ENCODE results near the gene PI4KB.

PI4KB gene

DNA sequence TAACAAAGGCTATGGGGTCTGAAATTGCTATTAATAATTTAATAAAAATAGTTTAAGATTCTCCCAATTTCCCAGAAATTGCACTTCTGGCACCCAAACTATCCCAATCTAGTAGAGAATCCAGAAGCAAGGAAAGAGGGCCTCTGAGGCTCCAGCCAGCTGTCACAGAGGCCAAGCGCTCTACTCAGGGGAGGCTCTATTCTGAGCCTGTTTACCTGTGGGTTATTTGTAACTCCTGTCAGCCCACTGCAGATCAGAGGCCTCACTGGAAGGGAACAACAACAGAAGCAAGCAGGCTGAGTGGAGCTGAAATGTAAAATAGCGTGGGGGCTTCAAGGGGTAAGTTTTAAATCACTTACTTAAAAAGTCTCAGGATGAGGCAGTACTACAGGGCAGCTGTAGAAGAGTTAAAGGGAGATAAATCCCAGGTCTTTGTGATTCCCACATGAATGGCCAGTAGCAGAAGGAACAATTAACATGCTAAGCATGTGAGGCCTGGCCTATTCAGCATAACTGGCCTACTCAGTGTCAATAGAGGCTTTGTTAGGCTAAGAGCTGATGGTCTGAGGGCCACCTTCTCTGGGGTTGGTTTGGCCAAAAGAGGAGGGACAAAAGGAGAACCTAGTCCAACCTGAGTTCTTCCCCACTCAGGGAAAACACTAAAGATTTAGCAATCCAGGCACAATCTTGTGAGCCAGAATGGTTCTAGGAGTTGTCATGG is 32.3 kb downstream of the PI4KB start (continued):
- TF ChIP-seq, protein P1, sequence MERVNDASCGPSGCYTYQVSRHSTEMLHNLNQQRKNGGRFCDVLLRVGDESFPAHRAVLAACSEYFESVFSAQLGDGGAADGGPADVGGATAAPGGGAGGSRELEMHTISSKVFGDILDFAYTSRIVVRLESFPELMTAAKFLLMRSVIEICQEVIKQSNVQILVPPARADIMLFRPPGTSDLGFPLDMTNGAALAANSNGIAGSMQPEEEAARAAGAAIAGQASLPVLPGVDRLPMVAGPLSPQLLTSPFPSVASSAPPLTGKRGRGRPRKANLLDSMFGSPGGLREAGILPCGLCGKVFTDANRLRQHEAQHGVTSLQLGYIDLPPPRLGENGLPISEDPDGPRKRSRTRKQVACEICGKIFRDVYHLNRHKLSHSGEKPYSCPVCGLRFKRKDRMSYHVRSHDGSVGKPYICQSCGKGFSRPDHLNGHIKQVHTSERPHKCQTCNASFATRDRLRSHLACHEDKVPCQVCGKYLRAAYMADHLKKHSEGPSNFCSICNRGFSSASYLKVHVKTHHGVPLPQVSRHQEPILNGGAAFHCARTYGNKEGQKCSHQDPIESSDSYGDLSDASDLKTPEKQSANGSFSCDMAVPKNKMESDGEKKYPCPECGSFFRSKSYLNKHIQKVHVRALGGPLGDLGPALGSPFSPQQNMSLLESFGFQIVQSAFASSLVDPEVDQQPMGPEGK (CRISPR knock-in tag; IDR thresholded peaks at IDR 0.05; ENCODE audit: borderline replicate concordance) = no peak
- TF ChIP-seq, protein P2, sequence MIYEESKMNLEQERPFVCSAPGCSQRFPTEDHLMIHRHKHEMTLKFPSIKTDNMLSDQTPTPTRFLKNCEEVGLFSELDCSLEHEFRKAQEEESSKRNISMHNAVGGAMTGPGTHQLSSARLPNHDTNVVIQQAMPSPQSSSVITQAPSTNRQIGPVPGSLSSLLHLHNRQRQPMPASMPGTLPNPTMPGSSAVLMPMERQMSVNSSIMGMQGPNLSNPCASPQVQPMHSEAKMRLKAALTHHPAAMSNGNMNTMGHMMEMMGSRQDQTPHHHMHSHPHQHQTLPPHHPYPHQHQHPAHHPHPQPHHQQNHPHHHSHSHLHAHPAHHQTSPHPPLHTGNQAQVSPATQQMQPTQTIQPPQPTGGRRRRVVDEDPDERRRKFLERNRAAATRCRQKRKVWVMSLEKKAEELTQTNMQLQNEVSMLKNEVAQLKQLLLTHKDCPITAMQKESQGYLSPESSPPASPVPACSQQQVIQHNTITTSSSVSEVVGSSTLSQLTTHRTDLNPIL (CRISPR knock-in tag; IDR thresholded peaks at IDR 0.05; ENCODE audit: low read depth) = no peak
- TF ChIP-seq ARNTL (CRISPR knock-in tag; IDR thresholded peaks at IDR 0.05; ENCODE audit: borderline replicate concordance, low read depth) (no peak), ZFP3 (CRISPR knock-in tag; IDR thresholded peaks at IDR 0.05) (no peak), TCF4 (CRISPR knock-in tag; IDR thresholded peaks at IDR 0.05; ENCODE audit: borderline replicate concordance) (no peak)
- TF ChIP-seq, protein P3, sequence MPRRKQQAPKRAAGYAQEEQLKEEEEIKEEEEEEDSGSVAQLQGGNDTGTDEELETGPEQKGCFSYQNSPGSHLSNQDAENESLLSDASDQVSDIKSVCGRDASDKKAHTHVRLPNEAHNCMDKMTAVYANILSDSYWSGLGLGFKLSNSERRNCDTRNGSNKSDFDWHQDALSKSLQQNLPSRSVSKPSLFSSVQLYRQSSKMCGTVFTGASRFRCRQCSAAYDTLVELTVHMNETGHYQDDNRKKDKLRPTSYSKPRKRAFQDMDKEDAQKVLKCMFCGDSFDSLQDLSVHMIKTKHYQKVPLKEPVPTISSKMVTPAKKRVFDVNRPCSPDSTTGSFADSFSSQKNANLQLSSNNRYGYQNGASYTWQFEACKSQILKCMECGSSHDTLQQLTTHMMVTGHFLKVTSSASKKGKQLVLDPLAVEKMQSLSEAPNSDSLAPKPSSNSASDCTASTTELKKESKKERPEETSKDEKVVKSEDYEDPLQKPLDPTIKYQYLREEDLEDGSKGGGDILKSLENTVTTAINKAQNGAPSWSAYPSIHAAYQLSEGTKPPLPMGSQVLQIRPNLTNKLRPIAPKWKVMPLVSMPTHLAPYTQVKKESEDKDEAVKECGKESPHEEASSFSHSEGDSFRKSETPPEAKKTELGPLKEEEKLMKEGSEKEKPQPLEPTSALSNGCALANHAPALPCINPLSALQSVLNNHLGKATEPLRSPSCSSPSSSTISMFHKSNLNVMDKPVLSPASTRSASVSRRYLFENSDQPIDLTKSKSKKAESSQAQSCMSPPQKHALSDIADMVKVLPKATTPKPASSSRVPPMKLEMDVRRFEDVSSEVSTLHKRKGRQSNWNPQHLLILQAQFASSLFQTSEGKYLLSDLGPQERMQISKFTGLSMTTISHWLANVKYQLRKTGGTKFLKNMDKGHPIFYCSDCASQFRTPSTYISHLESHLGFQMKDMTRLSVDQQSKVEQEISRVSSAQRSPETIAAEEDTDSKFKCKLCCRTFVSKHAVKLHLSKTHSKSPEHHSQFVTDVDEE (CRISPR knock-in tag; IDR thresholded peaks at IDR 0.05) = no peak

DNA sequence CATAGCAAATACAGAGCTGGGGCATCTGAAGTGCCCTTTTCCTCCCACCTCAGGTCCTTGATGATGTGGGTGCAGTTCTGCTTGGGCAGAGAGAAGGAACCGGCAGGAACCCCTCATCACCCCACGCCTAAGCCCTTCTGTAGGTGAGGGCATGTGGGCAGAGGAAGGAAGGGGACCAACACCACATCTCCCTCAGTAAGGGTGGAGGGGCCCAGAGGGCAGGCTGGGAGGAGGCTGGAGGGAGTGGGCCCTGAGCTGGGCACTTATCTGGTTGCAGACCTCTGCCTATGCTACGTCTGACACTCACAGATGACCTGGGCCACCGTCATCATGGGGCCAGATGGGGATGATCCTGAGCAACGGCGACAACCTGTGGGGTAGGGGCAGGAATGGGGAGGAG is 34.1 kb downstream of the PI4KB start:
- peak; percentile 2; the same call in 2 of the 3 replicates for ATAC-seq
- TF ChIP-seq ZC3H10 (CRISPR knock-in tag; IDR thresholded peaks at IDR 0.05) = no peak
- TF ChIP-seq, protein P3 (CRISPR knock-in tag; IDR thresholded peaks at IDR 0.05) = no peak
- no peak for TF ChIP-seq ARNTL (CRISPR knock-in tag; IDR thresholded peaks at IDR 0.05; ENCODE audit: borderline replicate concordance, low read depth)
- TF ChIP-seq, protein P2 (CRISPR knock-in tag; IDR thresholded peaks at IDR 0.05; ENCODE audit: low read depth) = no peak
- TF ChIP-seq, protein P4, sequence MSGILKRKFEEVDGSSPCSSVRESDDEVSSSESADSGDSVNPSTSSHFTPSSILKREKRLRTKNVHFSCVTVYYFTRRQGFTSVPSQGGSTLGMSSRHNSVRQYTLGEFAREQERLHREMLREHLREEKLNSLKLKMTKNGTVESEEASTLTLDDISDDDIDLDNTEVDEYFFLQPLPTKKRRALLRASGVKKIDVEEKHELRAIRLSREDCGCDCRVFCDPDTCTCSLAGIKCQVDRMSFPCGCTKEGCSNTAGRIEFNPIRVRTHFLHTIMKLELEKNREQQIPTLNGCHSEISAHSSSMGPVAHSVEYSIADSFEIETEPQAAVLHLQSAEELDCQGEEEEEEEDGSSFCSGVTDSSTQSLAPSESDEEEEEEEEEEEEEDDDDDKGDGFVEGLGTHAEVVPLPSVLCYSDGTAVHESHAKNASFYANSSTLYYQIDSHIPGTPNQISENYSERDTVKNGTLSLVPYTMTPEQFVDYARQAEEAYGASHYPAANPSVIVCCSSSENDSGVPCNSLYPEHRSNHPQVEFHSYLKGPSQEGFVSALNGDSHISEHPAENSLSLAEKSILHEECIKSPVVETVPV (CRISPR knock-in tag; IDR thresholded peaks at IDR 0.05) = no peak
- TF ChIP-seq ZFP3 (CRISPR knock-in tag; IDR thresholded peaks at IDR 0.05) = no peak
- no peak for TF ChIP-seq ESRRG (CRISPR knock-in tag; IDR thresholded peaks at IDR 0.05)
- TF ChIP-seq SNAI2 (CRISPR knock-in tag; IDR thresholded peaks at IDR 0.05) = no peak
- no peak for TF ChIP-seq TCF4 (CRISPR knock-in tag; IDR thresholded peaks at IDR 0.05; ENCODE audit: borderline replicate concordance)
- TF ChIP-seq, protein P1 (CRISPR knock-in tag; IDR thresholded peaks at IDR 0.05; ENCODE audit: borderline replicate concordance) = no peak
- no peak for TF ChIP-seq CSDC2 (CRISPR knock-in tag; IDR thresholded peaks at IDR 0.05)
- TF ChIP-seq OSR1 (CRISPR knock-in tag; IDR thresholded peaks at IDR 0.05) = no peak
- TF ChIP-seq TOX (CRISPR knock-in tag; IDR thresholded peaks at IDR 0.05; ENCODE audit: borderline replicate concordance) = no peak
- TF ChIP-seq BACH2 (CRISPR knock-in tag; IDR thresholded peaks at IDR 0.05; ENCODE audit: borderline replicate concordance) = no peak
- no peak for TF ChIP-seq PPARA (CRISPR knock-in tag; IDR thresholded peaks at IDR 0.05; ENCODE audit: borderline replicate concordance)
